Fibroblast of upper back skin (primary cell): ENCODE data around the gene CCHCR1.
A peak's percentile ranks its signal among the peaks of the same experiment; 100 is the strongest.

ENCODE experiments used
- DNase-seq: peaks from one replicate; pipeline ENCODE4 v3.0.0-alpha.2; 2013

Gene CCHCR1

DNA sequence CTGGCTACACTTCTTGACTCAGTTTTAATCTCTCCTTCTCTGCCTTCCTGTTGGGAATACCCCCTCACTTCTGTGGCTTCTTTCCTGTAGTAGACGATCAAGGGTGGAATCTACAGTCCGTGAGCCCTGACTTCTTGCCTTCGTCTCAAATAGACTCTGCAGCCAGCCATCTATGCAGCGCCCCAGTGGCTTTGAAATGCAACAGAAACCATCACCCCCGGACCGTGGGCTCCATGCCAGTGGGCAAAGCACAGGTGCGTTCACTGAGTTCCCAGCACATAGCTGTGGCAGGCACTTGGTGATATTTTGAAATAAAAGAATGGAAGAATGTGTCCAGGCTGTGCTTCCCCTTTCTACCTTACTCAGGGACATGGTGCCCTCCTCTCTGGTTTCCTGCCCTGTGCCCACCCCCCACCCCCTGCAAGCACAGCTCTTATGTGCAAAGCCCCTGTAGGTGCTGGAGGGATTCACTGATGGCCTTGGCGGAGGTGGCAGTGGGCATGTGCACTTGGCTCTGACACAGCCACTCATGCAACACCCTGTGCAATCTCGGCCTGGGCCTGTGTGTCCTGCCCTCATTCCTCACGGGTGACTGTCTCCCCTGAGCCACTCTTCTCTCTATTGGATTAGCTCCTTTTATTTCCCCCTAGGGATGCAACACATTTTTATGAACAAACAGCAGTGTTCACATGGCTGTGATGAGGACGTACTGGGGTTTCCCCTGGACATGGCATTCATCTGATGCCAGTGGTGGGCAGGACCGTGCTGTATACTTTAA lies 31.8 kb downstream of the CCHCR1 start:
- peak; percentile 55 for DNase-seq

DNA sequence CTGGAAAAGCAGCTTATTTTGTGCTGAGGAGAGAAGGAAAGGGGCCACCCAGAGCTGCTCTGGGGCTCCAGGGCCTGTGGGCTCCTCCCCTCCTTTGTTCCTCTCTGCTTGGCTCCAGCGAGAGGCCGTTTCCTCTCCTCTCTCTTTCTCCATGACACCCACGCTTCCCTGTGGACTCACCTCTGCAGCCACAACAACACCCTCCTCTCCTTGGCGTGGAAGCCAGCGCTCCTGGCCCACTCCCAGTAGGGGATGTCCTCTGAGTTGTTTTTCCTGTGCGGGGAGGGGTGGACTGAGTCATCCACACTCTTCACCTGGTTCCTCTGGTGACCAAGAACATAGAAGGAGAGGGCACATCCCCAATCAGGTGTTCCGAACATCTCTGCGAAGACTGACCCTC lies 32.4 kb downstream of the CCHCR1 start:
- peak; percentile 24 for DNase-seq

DNA sequence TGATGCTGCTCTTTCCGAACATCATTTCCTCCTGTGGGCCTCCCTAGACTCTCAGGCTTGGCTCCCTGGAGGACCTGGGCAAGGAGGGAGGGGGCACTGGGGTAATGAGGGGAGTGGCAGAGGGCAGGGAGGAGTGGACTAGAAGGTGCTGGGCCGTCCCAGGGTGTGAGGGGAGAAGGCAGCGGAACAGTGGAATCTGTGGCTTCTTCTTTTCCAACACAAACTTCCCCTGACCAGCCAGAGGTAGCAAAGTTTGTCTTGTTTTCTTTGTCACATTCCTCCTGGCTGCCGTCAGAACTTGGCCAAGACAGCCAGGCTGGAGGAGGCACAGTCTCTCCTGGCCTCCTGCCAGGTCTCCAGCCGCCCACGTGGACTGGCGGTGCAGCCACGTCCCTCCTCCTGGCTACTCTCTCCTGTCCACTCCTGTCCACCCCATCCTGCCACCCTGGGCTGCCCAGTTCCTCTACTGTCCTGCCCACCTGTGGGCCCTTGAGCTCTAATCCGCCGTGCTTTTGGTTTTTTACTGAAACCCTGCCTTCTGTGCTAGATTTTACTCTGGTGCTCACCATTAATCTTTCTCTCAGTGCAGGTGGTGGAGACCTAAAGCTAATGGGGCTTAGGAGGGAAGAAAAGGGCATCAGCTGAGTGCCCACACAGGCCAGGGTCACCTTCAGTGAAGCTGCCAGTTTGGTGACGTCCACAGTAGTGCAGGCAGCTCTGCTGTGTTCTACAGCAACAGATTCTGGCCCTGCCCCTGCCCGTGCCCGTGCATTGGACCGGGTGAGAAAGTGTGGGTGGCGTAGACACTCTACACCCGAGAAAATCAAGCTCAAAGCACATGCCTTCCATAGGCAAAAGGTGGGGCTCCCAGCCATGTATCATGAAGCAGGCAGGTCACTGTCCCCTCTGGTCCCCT lies 34.6 kb downstream of the CCHCR1 start:
- peak; percentile 50 for DNase-seq

DNA sequence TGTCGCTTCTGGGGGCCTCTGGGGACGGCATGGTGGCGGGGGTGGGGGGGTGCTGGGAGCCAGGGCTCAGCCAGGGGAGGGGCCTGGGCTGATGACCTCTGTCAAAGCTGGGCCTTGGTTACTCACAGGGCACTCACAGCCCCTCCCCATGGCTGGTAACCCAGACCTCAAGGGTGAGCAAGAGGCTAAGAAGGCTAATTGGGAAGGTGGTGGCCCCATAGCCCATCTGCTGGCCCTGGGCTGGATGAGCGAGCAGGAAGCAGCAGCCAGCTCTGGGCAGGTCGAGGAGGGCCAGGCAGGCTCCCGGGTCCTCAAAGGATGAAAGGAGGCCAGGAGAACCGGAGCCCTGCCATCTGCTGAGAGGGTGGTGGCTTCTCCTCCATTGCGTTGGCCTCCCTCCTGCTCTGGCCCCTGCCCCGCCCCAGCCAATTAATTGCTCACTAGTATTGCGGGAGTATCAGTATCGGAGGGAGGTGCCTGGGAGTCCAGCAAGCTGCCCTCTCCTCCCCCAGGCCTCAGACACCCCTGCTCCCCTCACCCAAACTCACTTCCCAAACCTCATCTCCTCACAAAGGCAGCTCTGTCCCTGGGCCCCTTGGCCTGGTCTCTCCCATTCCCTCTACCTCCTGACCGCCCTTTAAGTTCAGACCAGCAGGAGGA lies 36.3 kb downstream of the CCHCR1 start:
- no peak for DNase-seq

DNA sequence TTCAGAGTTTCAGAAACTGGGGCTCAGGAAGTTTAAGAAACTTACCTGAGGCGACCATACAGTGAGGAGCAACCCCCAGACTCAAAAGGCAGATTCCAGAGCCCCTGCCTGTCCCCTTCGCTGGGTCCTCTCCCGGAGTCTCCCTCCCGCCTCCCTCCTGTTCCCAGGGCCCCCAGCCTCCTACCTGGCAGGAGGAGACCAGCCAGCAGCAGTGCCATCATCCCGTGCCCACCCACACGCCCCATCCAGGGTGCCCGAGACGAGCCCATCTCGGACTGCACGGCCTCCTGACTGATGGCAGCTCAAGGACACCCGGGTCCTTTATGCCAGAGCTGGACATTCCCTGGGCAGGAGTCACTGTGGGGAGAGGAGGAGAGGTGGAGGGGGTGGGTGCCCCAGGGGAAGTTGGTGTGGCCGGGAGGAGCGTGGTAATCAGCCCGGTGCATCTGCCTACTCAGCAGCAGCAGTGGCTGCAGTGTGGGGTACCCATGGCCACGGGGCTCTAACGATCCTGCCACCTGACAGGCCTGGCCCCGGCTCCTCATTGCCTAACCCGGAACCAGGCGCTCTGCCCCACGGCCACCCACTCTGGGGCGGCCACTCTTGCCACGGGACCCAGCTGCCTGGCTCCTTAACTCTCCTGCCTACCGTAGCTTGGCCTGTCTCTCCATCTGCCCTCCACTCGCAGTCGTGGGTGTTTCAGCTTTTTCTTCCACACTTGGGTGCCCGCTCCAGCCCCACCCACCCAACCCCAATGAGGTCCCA lies 37.3 kb downstream of the CCHCR1 start, which contains the start of gene CDSN:
TSS of gene CDSN (minus strand) at position 296 of the 765 bp plus-strand sequence. CDS start at position 269, 27 bp downstream.
- DNase-seq = no peak

DNA sequence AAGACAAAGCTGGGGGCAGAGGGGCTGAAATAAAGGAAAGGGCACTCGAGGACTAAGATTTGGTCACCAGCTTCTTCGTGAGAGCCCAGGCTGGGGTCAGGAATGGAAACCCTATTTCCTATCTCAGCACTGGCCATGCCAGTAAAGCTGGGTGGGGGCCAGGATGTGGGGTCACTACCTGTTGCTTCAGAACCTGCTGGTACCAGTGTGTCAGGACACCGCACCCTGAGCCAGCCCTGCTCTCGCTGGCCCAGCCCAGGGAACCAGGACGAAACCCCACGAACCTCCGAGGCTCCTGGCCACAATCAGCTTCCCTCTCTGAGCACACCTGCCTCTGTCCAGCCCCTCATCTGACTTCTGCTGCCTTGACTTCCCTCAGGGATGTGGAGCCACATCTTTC lies 39.4 kb downstream of the CCHCR1 start:
- no peak for DNase-seq

DNA sequence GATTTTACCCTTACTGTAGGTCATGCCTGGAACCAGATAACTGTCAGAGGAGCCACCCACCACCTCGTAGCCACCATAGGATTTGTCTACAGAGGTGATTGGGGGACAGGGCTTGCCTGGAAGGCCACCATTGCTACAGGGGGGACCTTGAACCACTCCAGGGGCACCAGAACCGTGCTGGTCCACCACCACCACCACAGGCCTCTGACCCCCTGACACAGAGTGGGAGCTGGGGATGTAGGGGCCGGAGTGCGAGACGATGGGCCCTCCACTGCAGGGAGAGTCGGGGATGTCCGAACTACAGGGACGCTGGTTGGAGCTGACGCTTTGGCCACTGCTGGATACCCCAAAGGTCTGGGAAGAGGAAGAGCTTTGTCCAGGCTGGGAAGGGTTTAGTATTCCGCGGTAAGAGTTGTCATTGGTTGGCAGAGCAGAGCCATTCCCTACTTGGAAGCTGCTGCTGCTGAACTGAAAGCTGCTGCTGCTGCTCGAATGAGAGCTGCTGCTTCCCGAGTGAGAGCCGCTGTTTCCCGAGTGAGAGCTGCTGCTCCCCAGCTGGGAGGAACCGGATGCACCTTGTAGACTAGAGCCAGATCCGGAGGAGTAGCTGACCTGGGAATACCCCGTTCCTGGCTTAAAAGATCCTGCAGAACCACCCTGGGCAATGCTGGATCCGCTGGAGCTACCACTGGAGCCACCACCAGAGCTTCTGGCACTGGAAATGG lies 40.8 kb downstream of the CCHCR1 start:
- peak; percentile 22 for DNase-seq

DNA sequence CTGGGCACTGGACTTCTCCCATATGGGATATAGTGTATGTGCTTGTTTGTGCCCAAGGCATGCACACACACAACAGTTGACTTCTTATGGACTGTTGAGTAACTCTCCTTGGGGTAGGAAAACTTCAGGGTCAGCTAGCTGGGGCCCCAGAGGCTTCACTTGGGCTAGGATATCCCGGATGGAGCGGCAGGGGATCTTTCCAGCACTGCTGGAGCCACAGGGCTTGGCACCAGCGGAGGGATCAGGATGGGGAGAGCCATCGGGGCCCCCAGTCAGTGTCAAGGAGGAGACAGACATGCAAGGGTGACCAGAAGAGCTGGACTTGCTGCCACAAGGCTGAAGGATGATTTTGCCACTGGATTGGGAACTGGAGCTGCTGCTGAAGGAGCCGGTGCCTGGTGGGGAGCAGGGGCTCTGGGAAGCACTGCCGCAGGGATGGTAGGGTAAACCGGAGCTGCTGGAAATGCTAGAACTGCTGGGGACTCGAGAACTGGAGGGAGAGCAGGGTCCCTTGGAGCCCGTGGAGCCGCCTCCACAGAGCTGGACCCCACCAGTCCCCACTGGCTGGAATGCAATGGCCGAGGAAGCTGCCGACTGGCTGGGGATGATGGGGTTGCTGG lies 41.6 kb downstream of the CCHCR1 start:
- DNase-seq = no peak

DNA sequence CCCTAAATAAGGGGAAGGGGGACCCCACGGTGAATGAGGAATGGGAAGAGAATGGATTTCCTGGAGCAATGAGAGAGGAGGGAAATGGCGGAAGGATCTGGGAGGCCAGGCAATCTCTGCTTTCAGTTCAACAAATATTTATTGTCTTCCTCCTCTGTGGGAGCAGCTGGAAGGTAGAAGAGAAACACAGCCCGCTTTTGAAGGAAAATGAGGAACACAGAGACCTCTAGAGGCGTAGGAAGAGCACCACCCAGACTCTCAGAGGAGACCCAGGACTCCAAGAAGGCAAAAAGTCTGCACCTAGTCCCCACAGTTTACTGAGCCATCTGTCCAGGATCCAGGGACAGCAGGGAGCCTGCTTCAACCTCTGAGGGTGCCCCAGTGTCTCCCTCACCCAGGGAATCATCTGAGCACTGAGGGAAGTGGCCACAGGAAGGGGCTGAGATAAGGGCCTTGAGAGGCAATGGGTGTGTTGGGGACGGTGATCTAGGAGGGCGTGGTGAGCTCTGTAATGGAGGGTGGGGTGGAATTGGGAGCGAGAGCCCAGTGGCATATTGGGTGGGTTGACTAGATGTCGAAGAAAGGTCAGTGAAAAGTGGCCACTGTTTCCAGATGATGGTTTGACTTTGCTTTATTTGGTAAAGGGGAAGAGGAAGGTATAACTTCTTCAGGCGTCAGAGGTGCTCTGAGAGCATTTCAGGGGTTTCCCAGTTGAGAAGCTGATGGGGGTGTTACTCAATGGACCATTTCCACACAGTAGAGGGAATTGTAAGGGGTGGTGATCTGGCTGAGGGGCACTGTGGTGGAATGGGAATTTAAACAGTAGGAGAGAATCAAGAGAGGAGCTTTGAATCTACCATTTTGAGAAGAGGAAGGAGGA lies 42.4 kb downstream of the CCHCR1 start:
- peak; percentile 75 for DNase-seq

DNA sequence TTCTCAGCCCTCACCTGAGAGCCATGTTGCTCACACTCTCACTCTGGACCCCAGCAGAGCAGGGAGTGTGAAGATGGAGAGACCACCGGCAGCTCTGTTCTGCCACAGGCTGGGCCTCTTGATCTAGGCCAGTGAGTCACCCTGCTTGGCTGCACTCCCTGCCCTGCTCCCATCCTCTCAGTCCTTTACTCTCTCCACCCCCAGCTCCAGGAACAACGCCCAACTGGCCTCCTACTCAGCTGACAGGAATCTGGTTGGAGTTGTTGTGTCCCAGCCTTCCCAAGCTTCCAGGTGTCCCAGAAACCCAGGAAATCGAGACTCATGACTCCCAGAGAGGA lies 43.1 kb downstream of the CCHCR1 start, which contains the start of gene PSORS1C1:
TSS of gene PSORS1C1 (plus strand) at position 260 of the 338 bp plus-strand sequence. CDS start 14,833 bp downstream, outside the sequence.
- peak; percentile 98 for DNase-seq

DNA sequence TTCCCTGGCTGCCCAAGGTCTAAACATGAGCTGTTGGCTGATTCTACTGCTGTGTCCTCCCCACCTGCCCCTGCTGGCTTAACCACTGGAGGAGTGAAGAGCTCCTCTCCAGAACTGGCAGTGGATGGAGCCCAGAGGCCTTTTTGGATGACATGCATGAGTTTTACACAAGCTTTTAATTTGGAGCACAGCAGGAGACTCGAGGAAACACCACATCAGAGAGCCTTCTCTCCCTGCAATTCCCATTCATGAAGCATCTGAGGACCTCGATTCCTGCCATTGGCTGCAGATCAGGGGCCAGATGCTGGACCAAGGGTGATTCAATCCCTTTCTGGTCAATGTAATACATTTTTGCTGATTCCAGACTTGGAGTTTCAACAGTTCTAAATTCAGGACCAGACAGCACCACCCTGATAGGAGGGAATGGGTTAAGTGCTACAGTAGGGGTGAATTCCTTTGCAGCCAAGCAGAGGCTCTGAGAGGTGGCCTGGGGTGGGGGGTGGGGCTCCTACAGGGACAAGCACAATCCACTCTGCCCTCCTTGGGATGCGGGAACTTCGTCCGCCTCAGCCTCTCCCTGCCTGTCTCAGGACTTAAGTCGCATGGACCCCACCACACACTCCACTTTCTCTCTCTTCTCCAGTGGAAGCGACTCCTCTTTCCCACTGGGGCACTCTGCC lies 43.6 kb downstream of the CCHCR1 start:
- peak; percentile 98 for DNase-seq

DNA sequence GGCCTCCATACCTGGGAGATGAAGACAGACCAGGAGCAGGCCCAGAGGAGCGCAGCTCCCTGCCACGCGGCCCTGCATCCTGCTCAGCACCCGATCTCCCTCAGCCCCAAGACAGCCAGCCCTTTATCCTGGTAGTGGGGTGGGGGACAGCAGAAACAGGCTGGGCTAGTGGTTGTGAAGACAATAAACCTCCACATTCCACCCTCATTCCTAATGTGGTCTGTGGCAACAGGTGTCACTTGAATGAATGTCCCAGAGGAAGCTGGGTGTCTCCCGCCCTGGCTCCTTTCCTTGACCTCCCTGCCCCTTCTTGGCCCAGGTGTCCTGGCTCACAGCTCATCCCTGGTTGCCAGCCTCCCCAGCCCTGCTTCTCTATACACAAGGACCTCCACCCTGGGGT lies 45.1 kb downstream of the CCHCR1 start, which contains the start of gene C6orf15:
TSS of gene C6orf15 (minus strand) at position 98 of the 400 bp plus-strand sequence. CDS start at position 78, 20 bp downstream.
- DNase-seq = no peak

DNA sequence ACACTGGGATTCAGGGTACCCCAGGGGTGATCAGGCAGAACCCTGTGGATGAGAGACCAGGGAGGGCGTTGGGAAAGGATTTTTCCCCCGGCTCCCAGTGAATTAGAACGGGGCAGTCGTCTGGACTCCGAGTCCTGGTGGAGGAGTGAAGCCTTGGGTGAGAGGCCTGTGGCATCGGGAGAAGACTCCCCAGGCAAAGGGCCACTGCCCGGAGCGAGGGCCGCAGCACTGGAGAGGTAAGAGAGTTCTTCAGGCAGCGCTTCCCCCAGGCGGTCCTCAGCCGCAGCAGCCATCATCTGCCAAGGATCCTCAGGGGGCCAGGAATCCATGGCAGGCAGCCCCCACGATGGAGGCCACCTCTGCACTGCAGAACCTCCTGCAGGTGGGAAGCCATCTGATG lies 45.9 kb downstream of the CCHCR1 start:
- no peak for DNase-seq

DNA sequence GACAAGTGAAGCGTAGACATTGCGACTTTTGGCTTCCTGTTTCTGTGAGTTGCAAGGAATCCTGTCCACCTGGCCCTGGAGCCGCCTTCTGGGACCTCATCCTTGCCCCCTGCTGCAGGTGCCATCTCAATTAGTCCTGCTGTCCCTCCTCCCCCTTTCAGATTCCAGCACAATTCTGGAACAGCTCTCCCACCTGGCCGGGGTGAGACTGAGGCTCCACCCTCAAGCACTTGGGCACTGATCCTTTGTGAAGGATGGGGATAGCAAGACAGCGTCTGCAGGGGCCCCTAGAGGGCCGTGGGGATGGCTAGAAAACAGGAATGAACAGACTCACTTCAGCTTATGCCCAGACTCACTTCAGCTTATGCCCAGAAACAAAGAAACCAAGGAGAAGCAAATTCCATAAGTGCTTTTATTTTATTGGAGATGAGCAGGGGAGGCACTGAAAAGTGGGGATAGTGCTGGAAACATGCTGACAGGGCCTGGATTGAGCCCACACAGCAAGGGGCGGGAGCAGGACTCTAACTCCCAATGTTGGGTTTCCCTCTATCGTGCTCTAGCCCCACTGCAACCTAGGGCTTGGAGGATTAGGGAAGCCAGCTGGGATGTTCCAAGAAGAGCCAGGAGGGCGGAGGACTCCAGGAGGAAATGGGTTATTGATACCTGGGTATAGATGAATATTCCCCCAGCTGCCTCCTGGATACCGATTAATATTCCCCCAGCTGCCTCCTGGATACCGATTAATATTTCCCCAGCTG lies 46.6 kb downstream of the CCHCR1 start:
- DNase-seq = no peak

DNA sequence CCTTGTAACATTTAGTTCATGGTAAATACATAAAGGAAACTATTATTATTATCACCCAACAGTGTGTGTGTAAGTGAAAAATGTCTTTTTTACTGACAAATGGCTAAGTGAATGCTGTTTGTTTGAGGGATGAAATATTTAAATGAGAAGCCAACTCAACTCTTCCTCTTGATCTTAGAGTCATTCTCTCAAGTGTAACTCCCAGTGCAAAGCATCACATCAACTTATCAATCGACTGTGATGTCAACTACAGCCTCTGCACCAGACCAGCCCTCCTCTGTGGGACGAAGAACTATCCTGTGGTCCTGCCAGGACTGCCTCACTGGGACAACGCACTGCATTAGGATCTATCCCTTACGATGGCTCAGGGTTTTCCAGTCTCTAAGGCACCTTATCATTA lies 50.5 kb downstream of the CCHCR1 start:
- no peak for DNase-seq

DNA sequence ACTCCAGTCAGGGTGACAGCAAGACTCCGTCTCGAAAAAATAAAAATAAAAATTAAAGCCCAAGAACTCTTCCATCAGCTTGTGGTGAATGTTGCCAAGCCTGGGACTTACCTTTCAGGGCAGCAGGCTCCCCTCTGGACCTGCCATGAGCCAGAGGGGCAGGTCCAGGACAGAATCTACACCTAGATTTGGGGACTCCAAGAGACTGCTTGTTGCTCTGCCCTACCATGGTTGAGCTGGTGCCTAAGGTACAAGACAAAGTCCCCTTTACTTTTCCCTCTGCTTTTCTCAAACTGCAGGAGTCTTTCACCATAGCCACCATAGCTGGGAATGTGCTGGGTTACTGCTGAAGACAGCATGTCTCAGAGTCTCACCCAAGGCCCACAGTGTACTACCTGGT lies 54.5 kb downstream of the CCHCR1 start:
- DNase-seq = no peak

DNA sequence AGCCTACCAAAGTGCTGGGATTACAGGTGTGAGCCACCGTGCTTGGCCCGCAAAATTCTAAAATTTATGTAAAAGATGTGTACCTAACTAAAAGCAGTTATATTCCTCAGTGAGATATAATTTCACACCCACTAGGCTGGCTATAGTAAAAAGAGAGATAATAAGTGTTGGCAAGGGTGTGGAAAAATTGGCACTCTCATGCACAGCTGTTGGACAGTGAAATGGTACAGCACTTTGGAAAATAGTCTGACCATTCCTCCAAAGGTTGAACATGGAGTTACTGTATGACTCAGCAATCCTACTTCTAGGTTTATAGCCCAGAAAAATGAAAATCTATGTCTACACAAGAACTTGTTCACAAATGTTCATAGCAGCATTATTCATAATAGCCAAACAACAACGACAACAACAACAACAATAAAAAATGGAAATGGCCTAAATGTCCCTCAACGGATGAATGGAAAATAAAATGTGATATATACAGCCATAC lies 59.1 kb downstream of the CCHCR1 start:
- no peak for DNase-seq

DNA sequence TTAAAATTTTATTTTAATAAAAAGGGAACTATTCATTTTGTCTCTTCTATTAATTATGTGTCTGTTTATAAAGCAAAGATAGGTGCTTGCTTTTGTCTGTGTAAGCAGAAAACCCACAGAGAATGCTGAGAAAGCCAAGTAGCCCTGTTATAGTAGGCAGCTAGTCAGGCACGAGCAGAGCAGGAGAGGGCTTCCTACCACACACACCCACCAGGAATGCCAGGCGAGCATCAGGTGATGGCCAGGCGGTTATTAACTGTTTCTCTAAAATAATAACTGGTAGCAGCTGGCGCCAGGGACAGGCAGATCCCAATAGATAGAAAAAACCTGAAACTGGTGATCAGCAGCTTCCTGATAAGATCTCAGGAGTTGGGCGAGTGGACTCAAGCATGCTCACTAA lies 60.9 kb downstream of the CCHCR1 start:
- DNase-seq = no peak

DNA sequence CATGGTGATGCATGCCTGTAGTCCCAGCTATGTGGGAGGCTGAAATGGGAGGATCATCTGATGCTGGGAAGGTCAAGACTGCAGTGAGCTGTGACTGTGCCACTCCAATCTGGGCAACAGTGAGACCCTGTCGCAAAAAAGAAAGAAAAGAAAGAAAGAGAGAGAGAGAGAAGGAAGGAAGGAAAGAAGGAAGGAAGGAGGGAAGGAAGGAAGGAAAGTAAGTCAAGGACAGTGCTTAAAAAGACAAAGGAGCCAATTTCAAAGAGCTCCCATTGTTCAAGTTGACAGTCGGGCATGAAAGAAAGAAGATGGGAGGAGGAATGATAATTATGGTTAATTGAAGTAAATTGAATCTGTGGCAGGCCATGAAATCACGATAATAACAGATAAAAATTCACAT lies 61.4 kb downstream of the CCHCR1 start:
- no peak for DNase-seq
